Thymus (tissue), 11 donors: ENCODE results near the gene USP37. TPM values are rescaled to one million over a fixed set of nuclear protein-coding genes. Genes with fewer than 3 reads are reported as not detected.

ENCODE experiments used
- DNase-seq, 9 donors: peaks; one replicate each; pipeline ENCODE4 v3.0.0-alpha.2; 2013; ENCODE audit warnings: low spot score in 9 of 9, low read depth in 6 of 9, missing footprints in 1 of 9
- H3K27ac ChIP-seq, 2 donors: one replicate each; pipeline ENCODE4 v1.5.1; 2013; ENCODE audit warnings: control low read depth in 1 of 2, low read depth in 1 of 2, low read length in 1 of 2, mild to moderate bottlenecking in 1 of 2, moderate library complexity in 1 of 2
- H3K27me3 ChIP-seq, 2 donors: one replicate each; pipeline ENCODE4 v1.5.1; 2013; ENCODE audit warnings: low read length in 1 of 2; ENCODE audit not compliant: control insufficient read depth in 2 of 2, insufficient read depth in 1 of 2
- H3K36me3 ChIP-seq, 2 donors: one replicate each; pipeline ENCODE4 v1.5.1; 2013; ENCODE audit warnings: low read length in 1 of 2, mild to moderate bottlenecking in 1 of 2, moderate library complexity in 1 of 2; ENCODE audit not compliant: control insufficient read depth in 2 of 2, insufficient read depth in 2 of 2
- H3K4me1 ChIP-seq, 2 donors: one replicate each; pipeline ENCODE4 v1.5.1; 2013; ENCODE audit warnings: low read length in 2 of 2; ENCODE audit not compliant: control insufficient read depth in 2 of 2, insufficient read depth in 2 of 2
- H3K4me3 ChIP-seq, 2 donors: one replicate each; pipeline ENCODE4 v1.5.1; 2013; ENCODE audit warnings: low read length in 2 of 2, control low read depth in 1 of 2, mild to moderate bottlenecking in 1 of 2
- H3K9me3 ChIP-seq, 2 donors: one replicate each; pipeline ENCODE4 v1.5.1; 2013; ENCODE audit warnings: low read length in 1 of 2, mild to moderate bottlenecking in 1 of 2; ENCODE audit not compliant: control insufficient read depth in 2 of 2, insufficient read depth in 1 of 2
- WGBS: extraction: QIAGEN DNeasy Blood & Tissue Kit; methylation state at CpG from one replicate; pipeline ENCODE4 v1.1.7; 2013; 5-methylcytosine and 5-hydroxymethylcytosine counted together
- polyA plus RNA-seq: library from polyadenylated mRNA; stranded (reverse); fragments of 200-250 nt; gene quantifications from one replicate; pipeline ENCODE4 v1.2.3, GENCODE V29; 2013
- total RNA-seq: library from RNA; stranded (reverse); fragments of 120-200 nt; gene quantifications from one replicate; pipeline ENCODE4 v1.2.4, GENCODE V29; 2013
- donor health status: healthy.

The USP37 gene
- total and polyA plus RNA-seq, 2 donors: 4.0 to 11.7 TPM

- 89% methylated on average over 3 of the region's 3 CpGs for WGBS
- Histone ChIP-seq H3K27ac (no peak overlapping the region), H3K4me3 (no peak overlapping the region), H3K4me1 (no peaks in the 10 kb centered on the region), H3K27me3 (no peaks in the 10 kb centered on the region), H3K9me3 (no peaks in the 10 kb centered on the region), H3K36me3 (peaks cover 9 to 30% of the 10 kb centered on the region in 2 donors)
- DNase-seq: no peak
Measured at GRCh38 chr2:218448934-218449333, 119.2 kb downstream of the USP37 start.

- peaks cover 9 to 17% of the 10 kb centered on the region in 2 donors for H3K36me3 ChIP-seq
- 98% methylated on average over 2 of the region's 2 CpGs for WGBS
- H3K27ac ChIP-seq: no peak overlapping the region
Measured at GRCh38 chr2:218447072-218447471, 121.1 kb downstream of the USP37 start.

GRCh38 chr2:218446547-218446946 is 121.6 kb downstream of the USP37 start:
- Histone ChIP-seq H3K36me3 (peaks cover 9 to 17% of the 10 kb centered on the region in 2 donors), H3K4me1 (no peaks in the 10 kb centered on the region), H3K9me3 (no peaks in the 10 kb centered on the region), H3K27ac (no peak overlapping the region), H3K27me3 (no peaks in the 10 kb centered on the region), H3K4me3 (no peak overlapping the region)
- no peak for DNase-seq
- over 99% methylated on average over 6 of the region's 6 CpGs for WGBS

More at GRCh38 chr2:218447072-218447471, 121.1 kb downstream of the USP37 start:
- no peaks in the 10 kb centered on the region for H3K4me1 ChIP-seq
- H3K9me3 ChIP-seq: no peaks in the 10 kb centered on the region
- H3K27me3 ChIP-seq: no peaks in the 10 kb centered on the region
- H3K4me3 ChIP-seq: no peak overlapping the region
- no peak for DNase-seq

- H3K27me3 ChIP-seq: no peaks in the 10 kb centered on the region
- no peak for DNase-seq
- no peak overlapping the region for H3K4me3 ChIP-seq
- no peak overlapping the region for H3K27ac ChIP-seq
- no peaks in the 10 kb centered on the region for H3K4me1 ChIP-seq
- H3K9me3 ChIP-seq: no peaks in the 10 kb centered on the region
- H3K36me3 ChIP-seq: peaks cover 9 to 17% of the 10 kb centered on the region in 2 donors
Measured at GRCh38 chr2:218445602-218446001, 122.5 kb downstream of the USP37 start.

- no peak for DNase-seq
- no peak overlapping the region for H3K27ac ChIP-seq
- no peaks in the 10 kb centered on the region for H3K4me1 ChIP-seq
- H3K9me3 ChIP-seq: no peaks in the 10 kb centered on the region
- WGBS: 97% methylated on average over 7 of the region's 7 CpGs
- no peaks in the 10 kb centered on the region for H3K27me3 ChIP-seq
- H3K36me3 ChIP-seq: peaks cover 8 to 16% of the 10 kb centered on the region in 2 donors
- no peak overlapping the region for H3K4me3 ChIP-seq
Measured at GRCh38 chr2:218444692-218445357, 123.3 kb downstream of the USP37 start.

GRCh38 chr2:218438596-218438995 is 129.6 kb downstream of the USP37 start:
- H3K4me3 ChIP-seq: no peak overlapping the region
- whole genome bisulfite sequencing: 98% methylated on average over 4 of the region's 4 CpGs
- H3K9me3 ChIP-seq: no peaks in the 10 kb centered on the region
- no peak for DNase-seq
- no peaks in the 10 kb centered on the region for H3K27me3 ChIP-seq
- H3K36me3 ChIP-seq: no peaks in the 10 kb centered on the region
- no peak overlapping the region for H3K27ac ChIP-seq
- H3K4me1 ChIP-seq: no peaks in the 10 kb centered on the region

GRCh38 chr2:218437969-218438368 is 130.2 kb downstream of the USP37 start:
- H3K27me3 ChIP-seq: no peaks in the 10 kb centered on the region
- 95% methylated on average over 1 of the region's 1 CpG for WGBS
- no peak for DNase-seq
- no peaks in the 10 kb centered on the region for H3K4me1 ChIP-seq
- no peaks in the 10 kb centered on the region for H3K36me3 ChIP-seq
- H3K27ac ChIP-seq: no peak overlapping the region
- H3K9me3 ChIP-seq: no peaks in the 10 kb centered on the region
- H3K4me3 ChIP-seq: no peak overlapping the region

GRCh38 chr2:218436992-218437391 is 131.2 kb downstream of the USP37 start:
- no peak for DNase-seq
- no peaks in the 10 kb centered on the region for H3K9me3 ChIP-seq
- 95% methylated on average over 5 of the region's 5 CpGs for WGBS

GRCh38 chr2:218435003-218435982 is 132.9 kb downstream of the USP37 start:
- 98% methylated on average over 11 of the region's 11 CpGs for WGBS
- H3K4me1 ChIP-seq: no peaks in the 10 kb centered on the region
- H3K27me3 ChIP-seq: no peaks in the 10 kb centered on the region
- H3K9me3 ChIP-seq: no peaks in the 10 kb centered on the region
- H3K36me3 ChIP-seq: no peaks in the 10 kb centered on the region
- DNase-seq: no peak
- no peak overlapping the region for H3K27ac ChIP-seq
- no peak overlapping the region for H3K4me3 ChIP-seq

More at GRCh38 chr2:218436992-218437391, 131.2 kb downstream of the USP37 start:
- Histone ChIP-seq H3K27me3 (no peaks in the 10 kb centered on the region), H3K27ac (no peak overlapping the region), H3K4me1 (no peaks in the 10 kb centered on the region), H3K4me3 (no peak overlapping the region), H3K36me3 (no peaks in the 10 kb centered on the region)
